ENCODE data around the gene CTDNEP1.

CTDNEP1 gene

GRCh38 chr17:7279448-7279847 is 27.9 kb upstream of the CTDNEP1 start:
- no peak for DNase-seq

GRCh38 chr17:7266784-7267183 is 15.2 kb upstream of the CTDNEP1 start:
- no peak for DNase-seq

- DNase-seq = no peak
These were observed 12.2 kb upstream of the CTDNEP1 start for GRCh38 chr17:7263801-7264078.

- peak; percentile 21 for DNase-seq
These were observed 11.6 kb upstream of the CTDNEP1 start for GRCh38 chr17:7262935-7263800.

GRCh38 chr17:7262192-7262934 is 10.8 kb upstream of the CTDNEP1 start, which contains the start of gene CLDN7:
CLDN7 (minus strand) TSS chr17:7262478; CDS start chr17:7262043, 435 bp downstream.
- no peak for DNase-seq

- DNase-seq = peak; percentile 16
These were observed 10.1 kb upstream of the CTDNEP1 start for GRCh38 chr17:7261379-7262191.

GRCh38 chr17:7260651-7261378 is 9.3 kb upstream of the CTDNEP1 start:
- DNase-seq = peak; percentile 33

- DNase-seq = no peak
These were observed 8.6 kb upstream of the CTDNEP1 start for GRCh38 chr17:7260151-7260550.

- no peak for DNase-seq
These were observed 8.0 kb upstream of the CTDNEP1 start for GRCh38 chr17:7259555-7259889.

- no peak for DNase-seq
These were observed 7.4 kb upstream of the CTDNEP1 start for GRCh38 chr17:7258731-7259554.

- DNase-seq = no peak
These were observed 5.4 kb upstream of the CTDNEP1 start for GRCh38 chr17:7256766-7257456.

- DNase-seq = no peak
These were observed 3.0 kb upstream of the CTDNEP1 start for GRCh38 chr17:7254511-7254910.

- no peak for DNase-seq
These were observed 1.5 kb upstream of the CTDNEP1 start for GRCh38 chr17:7253082-7253481.

- DNase-seq = peak; percentile 89
These were observed 876 bp upstream of the CTDNEP1 start, which contains the start of gene ELP5 for GRCh38 chr17:7252176-7253043. ELP5 (plus strand) TSS chr17:7252215; CDS start chr17:7252551, 336 bp downstream.

GRCh38 chr17:7250695-7251627 is 573 bp downstream of the CTDNEP1 start:
- DNase-seq = peak; percentile 27

GRCh38 chr17:7249830-7250229 is 1.7 kb downstream of the CTDNEP1 start:
- no peak for DNase-seq

GRCh38 chr17:7249214-7249613 is 2.3 kb downstream of the CTDNEP1 start:
- DNase-seq = no peak

- DNase-seq = no peak
These were observed 2.7 kb downstream of the CTDNEP1 start for GRCh38 chr17:7248796-7249195.

- DNase-seq = no peak
These were observed 4.8 kb downstream of the CTDNEP1 start for GRCh38 chr17:7246779-7247178.

Measured in activated naive CD4-positive, alpha-beta T cell treated with Interleukin-2 at 50 U/mL for 16 hours (primary cell).